Measurements from ENCODE around the gene CAMSAP2.

Gene CAMSAP2

GRCh38 chr1:200767321-200767720 is 28.6 kb downstream of the CAMSAP2 start:
- Histone ChIP-seq H3F3A (ENCODE audit: low read depth) (no peaks in the 10 kb centered on the region), H3K36me3 (ENCODE audit: insufficient read depth, low read length) (no peaks in the 10 kb centered on the region), H3K9me3 (ENCODE audit: insufficient read depth, low read depth, low read length) (no peaks in the 10 kb centered on the region), H3K4me1 (ENCODE audit: insufficient read depth, low read length, poor library complexity, severe bottlenecking) (no peaks in the 10 kb centered on the region), H3K9me2 (replicated peaks; ENCODE audit: low read depth, low read length) (no peaks in the 10 kb centered on the region), H3K27me3 (ENCODE audit: insufficient read depth, low read length, poor library complexity, severe bottlenecking) (no peaks in the 10 kb centered on the region), H3K4me2 (ENCODE audit: low read depth, low read length, poor library complexity, severe bottlenecking) (no peak overlapping the region), H3K9ac (ENCODE audit: low read depth, low read length, poor library complexity, severe bottlenecking) (no peak overlapping the region), H2AFZ (ENCODE audit: low read length) (no peak overlapping the region), H3K4me3 (ENCODE audit: low read length, poor library complexity, severe bottlenecking) (no peak overlapping the region), H3K79me2 (ENCODE audit: insufficient read depth, low read length) (no peaks in the 10 kb centered on the region), H4K20me1 (ENCODE audit: insufficient read depth, low read length, poor library complexity, severe bottlenecking) (no peaks in the 10 kb centered on the region)
- TF ChIP-seq EZH2phosphoT487 (IDR thresholded peaks at IDR 0.05; ENCODE audit: borderline replicate concordance) (no peak), CTCF (conservative IDR thresholded peaks at IDR 0.05; ENCODE audit: low read length) (no peak)

- Histone ChIP-seq H4K20me1 (ENCODE audit: insufficient read depth, low read length, poor library complexity, severe bottlenecking) (no peaks in the 10 kb centered on the region), H3K9ac (ENCODE audit: low read depth, low read length, poor library complexity, severe bottlenecking) (no peak overlapping the region), H3K4me3 (ENCODE audit: low read length, poor library complexity, severe bottlenecking) (no peak overlapping the region), H3K9me2 (replicated peaks; ENCODE audit: low read depth, low read length) (no peaks in the 10 kb centered on the region), H3K4me2 (ENCODE audit: low read depth, low read length, poor library complexity, severe bottlenecking) (no peak overlapping the region), H3K9me3 (ENCODE audit: insufficient read depth, low read depth, low read length) (no peaks in the 10 kb centered on the region), H3K79me2 (ENCODE audit: insufficient read depth, low read length) (no peaks in the 10 kb centered on the region), H3K36me3 (ENCODE audit: insufficient read depth, low read length) (no peaks in the 10 kb centered on the region), H3K27me3 (ENCODE audit: insufficient read depth, low read length, poor library complexity, severe bottlenecking) (no peaks in the 10 kb centered on the region), H3K4me1 (ENCODE audit: insufficient read depth, low read length, poor library complexity, severe bottlenecking) (no peaks in the 10 kb centered on the region), H2AFZ (ENCODE audit: low read length) (no peak overlapping the region), H3F3A (ENCODE audit: low read depth) (no peaks in the 10 kb centered on the region)
- TF ChIP-seq CTCF (conservative IDR thresholded peaks at IDR 0.05; ENCODE audit: low read length) (no peak), EZH2phosphoT487 (IDR thresholded peaks at IDR 0.05; ENCODE audit: borderline replicate concordance) (no peak)
Observed at GRCh38 chr1:200771625-200772555, 33.2 kb downstream of the CAMSAP2 start.

GRCh38 chr1:200774311-200774710 is 35.6 kb downstream of the CAMSAP2 start:
- Histone ChIP-seq H4K20me1 (ENCODE audit: insufficient read depth, low read length, poor library complexity, severe bottlenecking) (no peaks in the 10 kb centered on the region), H3K4me3 (ENCODE audit: low read length, poor library complexity, severe bottlenecking) (no peak overlapping the region), H3K36me3 (ENCODE audit: insufficient read depth, low read length) (no peaks in the 10 kb centered on the region)

More at GRCh38 chr1:200774311-200774710, 35.6 kb downstream of the CAMSAP2 start:
- H3K79me2 ChIP-seq (ENCODE audit: insufficient read depth, low read length): no peaks in the 10 kb centered on the region
- H3K9me2 ChIP-seq (replicated peaks; ENCODE audit: low read depth, low read length): no peaks in the 10 kb centered on the region
- no peaks in the 10 kb centered on the region for H3K27me3 ChIP-seq (ENCODE audit: insufficient read depth, low read length, poor library complexity, severe bottlenecking)
- H2AFZ ChIP-seq (ENCODE audit: low read length): no peak overlapping the region
- no peak overlapping the region for H3K4me2 ChIP-seq (ENCODE audit: low read depth, low read length, poor library complexity, severe bottlenecking)
- H3F3A ChIP-seq (ENCODE audit: low read depth): no peaks in the 10 kb centered on the region
- H3K9me3 ChIP-seq (ENCODE audit: insufficient read depth, low read depth, low read length): no peaks in the 10 kb centered on the region
- no peak overlapping the region for H3K9ac ChIP-seq (ENCODE audit: low read depth, low read length, poor library complexity, severe bottlenecking)
- no peak for TF ChIP-seq EZH2phosphoT487 (IDR thresholded peaks at IDR 0.05; ENCODE audit: borderline replicate concordance)
- no peak for TF ChIP-seq CTCF (conservative IDR thresholded peaks at IDR 0.05; ENCODE audit: low read length)
- no peaks in the 10 kb centered on the region for H3K4me1 ChIP-seq (ENCODE audit: insufficient read depth, low read length, poor library complexity, severe bottlenecking)

Data from Loucy (cell line).